Stomach smooth muscle (tissue), 2 donors: ENCODE results near the gene SETD2.
"Not testable (repeated sequence)": the region's sequence is repeated elsewhere in the genome, so short reads cannot be mapped to it uniquely, and the experiment has no call there.

ENCODE experiments used
- H3K27ac ChIP-seq: one replicate; pipeline ENCODE4 v1.7.0; 2013; ENCODE audit warnings: mild to moderate bottlenecking, low read length, inconsistent platforms
- H3K27me3 ChIP-seq, 2 donors: one replicate each; pipeline ENCODE4 v1.7.0; 2013; ENCODE audit warnings: low read length in 2 of 2; ENCODE audit not compliant: insufficient read depth in 2 of 2, control insufficient read depth in 1 of 2
- H3K36me3 ChIP-seq, 2 donors: one replicate each; pipeline ENCODE4 v1.7.0; 2013; ENCODE audit warnings: low read length in 2 of 2; ENCODE audit not compliant: control insufficient read depth in 2 of 2, insufficient read depth in 2 of 2
- H3K4me1 ChIP-seq: one replicate; pipeline ENCODE4 v1.7.0; 2013; ENCODE audit warnings: low read length; ENCODE audit not compliant: control insufficient read depth, insufficient read depth
- H3K4me3 ChIP-seq, 2 donors: one replicate each; pipeline ENCODE4 v1.7.0; 2013; ENCODE audit warnings: low read length in 2 of 2
- H3K9ac ChIP-seq, 2 donors: one replicate each; pipeline ENCODE4 v1.7.0; 2013; ENCODE audit warnings: low read length in 2 of 2, mild to moderate bottlenecking in 1 of 2
- H3K9me3 ChIP-seq, 2 donors: one replicate each; pipeline ENCODE4 v1.7.0; 2013; ENCODE audit warnings: low read length in 2 of 2; ENCODE audit not compliant: control insufficient read depth in 2 of 2
- donor health status: healthy.
- donor health status: Pancreatic carcinoma.

Gene SETD2

DNA sequence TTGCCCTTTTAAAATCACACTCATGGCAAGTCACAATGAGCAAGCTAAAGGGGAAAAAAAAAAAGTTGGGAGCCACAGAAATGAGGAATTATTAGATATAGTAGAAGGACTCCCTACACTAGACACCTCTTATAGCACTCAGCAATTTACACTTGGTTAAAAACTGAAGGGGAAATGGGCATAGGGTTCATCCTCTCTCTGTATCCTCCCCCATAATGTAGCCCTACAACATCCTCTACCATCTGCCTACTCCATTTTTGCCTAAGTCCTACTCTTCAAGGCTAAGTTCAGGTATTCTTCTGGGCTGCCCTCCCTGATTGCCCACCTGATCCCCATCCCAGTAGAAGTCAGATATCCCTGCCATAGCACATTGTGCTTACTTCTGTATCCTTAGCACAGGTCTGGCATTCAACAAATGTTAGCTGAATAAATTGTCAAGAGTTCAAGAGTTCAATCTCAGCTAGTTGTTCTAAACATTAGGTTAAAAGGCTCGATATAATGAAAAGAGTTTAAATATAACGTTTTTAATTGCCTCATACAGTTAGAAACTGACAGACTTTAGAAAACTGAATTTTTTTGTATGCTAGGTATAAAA lies 14.5 kb downstream of the SETD2 start:
- Histone ChIP-seq H3K9me3 (no peaks in the 10 kb centered on the region), H3K9ac (no peak overlapping the region), H3K4me1 (peaks cover 5% of the 10 kb centered on the region), H3K4me3 (no peak overlapping the region), H3K27me3 (no peaks in the 10 kb centered on the region), H3K27ac (no peak overlapping the region), H3K36me3 (no peaks in the 10 kb centered on the region)

DNA sequence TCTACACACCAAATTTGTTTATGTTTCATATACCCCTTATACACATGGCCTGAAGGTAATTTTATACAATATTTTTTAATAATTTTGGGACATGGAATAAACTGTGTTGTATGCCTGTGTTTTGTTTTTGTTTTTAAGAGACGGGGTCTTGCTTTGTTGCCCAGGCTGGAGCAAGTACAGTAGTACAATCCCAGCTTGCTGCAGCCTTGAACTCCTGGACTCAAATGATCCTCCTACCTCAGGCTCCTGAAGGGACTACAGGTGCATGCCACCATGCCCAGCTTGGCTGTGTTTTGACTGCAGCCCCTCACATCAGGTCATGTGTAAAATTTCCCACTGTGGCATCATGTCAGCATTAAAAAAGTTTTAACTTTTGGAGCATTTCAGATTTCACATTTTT lies 18.6 kb downstream of the SETD2 start:
- no peaks in the 10 kb centered on the region for H3K9me3 ChIP-seq
- peaks cover 5% of the 10 kb centered on the region for H3K4me1 ChIP-seq

GRCh38 chr3:47143068-47143467 lies 20.8 kb downstream of the SETD2 start:
- Histone ChIP-seq H3K4me3 (no peak overlapping the region), H3K9ac (no peak overlapping the region), H3K9me3 (no peaks in the 10 kb centered on the region), H3K27ac (no peak overlapping the region), H3K4me1 (no peaks in the 10 kb centered on the region), H3K27me3 (no peaks in the 10 kb centered on the region), H3K36me3 (no peaks in the 10 kb centered on the region)

More for the DNA sequence above, 18.6 kb downstream of the SETD2 start:
- Histone ChIP-seq H3K27ac (no peak overlapping the region), H3K36me3 (no peaks in the 10 kb centered on the region), H3K27me3 (no peaks in the 10 kb centered on the region), H3K9ac (no peak overlapping the region), H3K4me3 (no peak overlapping the region)

GRCh38 chr3:47142536-47142935 lies 21.4 kb downstream of the SETD2 start:
- not testable (repeated sequence) for H3K4me1 ChIP-seq, H3K9me3 ChIP-seq, H3K4me3 ChIP-seq, H3K9ac ChIP-seq, H3K36me3 ChIP-seq, H3K27me3 ChIP-seq, H3K27ac ChIP-seq

GRCh38 chr3:47140973-47141461 lies 22.9 kb downstream of the SETD2 start:
- H3K9ac ChIP-seq, H3K4me1 ChIP-seq, H3K9me3 ChIP-seq, H3K27me3 ChIP-seq, H3K36me3 ChIP-seq, H3K27ac ChIP-seq, H3K4me3 ChIP-seq: not testable (repeated sequence)

DNA sequence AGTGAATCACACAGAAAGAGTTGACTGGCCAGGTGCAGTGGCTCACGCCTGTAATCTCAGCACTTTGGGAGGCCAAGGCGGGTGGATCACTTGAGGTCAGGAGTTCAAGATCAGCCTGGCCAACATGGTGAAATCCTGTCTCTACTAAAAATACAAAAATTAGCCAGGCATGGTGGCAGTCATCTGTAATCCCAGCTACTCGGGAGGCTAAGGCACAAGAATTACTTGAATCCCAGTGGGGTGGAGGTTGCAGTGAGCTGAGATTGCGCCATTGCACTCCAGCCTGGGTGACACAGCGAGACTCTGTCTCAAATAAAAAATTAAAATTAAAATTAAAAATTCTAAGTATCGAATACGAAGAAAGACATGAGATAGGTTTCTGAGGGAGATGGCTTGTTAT lies 23.4 kb downstream of the SETD2 start:
- not testable (repeated sequence) for H3K4me3 ChIP-seq, H3K4me1 ChIP-seq, H3K27me3 ChIP-seq, H3K9me3 ChIP-seq, H3K9ac ChIP-seq, H3K36me3 ChIP-seq, H3K27ac ChIP-seq

DNA sequence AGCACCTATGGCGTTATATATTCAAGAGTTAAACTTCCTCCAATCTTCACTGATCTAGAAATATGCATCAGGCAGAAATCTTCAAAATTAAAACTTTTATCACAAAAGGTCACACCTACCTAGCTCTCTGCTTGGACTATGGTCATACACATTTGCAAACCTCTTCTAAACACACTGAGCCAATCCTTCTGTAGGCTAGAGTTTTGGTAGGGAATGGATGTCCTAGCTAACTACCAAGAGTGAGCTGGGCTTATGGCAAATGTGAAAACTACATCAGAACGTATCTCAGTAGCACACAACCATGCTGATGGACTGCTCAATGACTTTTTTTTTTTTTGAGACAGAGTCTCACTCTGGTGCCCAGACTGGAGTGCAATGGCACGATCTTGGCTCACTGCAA lies 29.6 kb downstream of the SETD2 start:
- H3K27ac ChIP-seq, result no peak overlapping the region
- no peaks in the 10 kb centered on the region for H3K36me3 ChIP-seq
- no peaks in the 10 kb centered on the region for H3K27me3 ChIP-seq
- no peak overlapping the region for H3K9ac ChIP-seq
- H3K4me1 ChIP-seq, result no peaks in the 10 kb centered on the region
- no peaks in the 10 kb centered on the region for H3K9me3 ChIP-seq
- no peak overlapping the region for H3K4me3 ChIP-seq

GRCh38 chr3:47133641-47134040 lies 30.3 kb downstream of the SETD2 start:
- no peaks in the 10 kb centered on the region for H3K36me3 ChIP-seq
- no peak overlapping the region for H3K4me3 ChIP-seq
- H3K9ac ChIP-seq, result no peak overlapping the region
- no peaks in the 10 kb centered on the region for H3K27me3 ChIP-seq
- H3K4me1 ChIP-seq, result no peaks in the 10 kb centered on the region
- H3K27ac ChIP-seq, result no peak overlapping the region
- no peaks in the 10 kb centered on the region for H3K9me3 ChIP-seq

- H3K36me3 ChIP-seq, result no peaks in the 10 kb centered on the region
- H3K27ac ChIP-seq, result no peak overlapping the region
- no peaks in the 10 kb centered on the region for H3K4me1 ChIP-seq
Measured at GRCh38 chr3:47130557-47130956, 33.4 kb downstream of the SETD2 start.

GRCh38 chr3:47128137-47128536 lies 35.8 kb downstream of the SETD2 start:
- H3K27me3 ChIP-seq, result no peaks in the 10 kb centered on the region
- H3K36me3 ChIP-seq, result peaks cover 9 to 12% of the 10 kb centered on the region in 2 donors
- H3K9ac ChIP-seq, result no peak overlapping the region
- H3K4me3 ChIP-seq, result no peak overlapping the region
- H3K9me3 ChIP-seq, result no peaks in the 10 kb centered on the region
- H3K27ac ChIP-seq, result no peak overlapping the region
- no peaks in the 10 kb centered on the region for H3K4me1 ChIP-seq

More at GRCh38 chr3:47130557-47130956, 33.4 kb downstream of the SETD2 start:
- no peak overlapping the region for H3K4me3 ChIP-seq
- H3K9ac ChIP-seq, result no peak overlapping the region
- no peaks in the 10 kb centered on the region for H3K9me3 ChIP-seq
- H3K27me3 ChIP-seq, result no peaks in the 10 kb centered on the region

- Histone ChIP-seq H3K27ac (no peak overlapping the region), H3K4me1 (no peaks in the 10 kb centered on the region), H3K36me3 (peaks cover 18 to 23% of the 10 kb centered on the region in 2 donors), H3K4me3 (no peak overlapping the region), H3K9me3 (no peaks in the 10 kb centered on the region), H3K27me3 (no peaks in the 10 kb centered on the region), H3K9ac (no peak overlapping the region)
Measured at GRCh38 chr3:47123857-47124256, 40.1 kb downstream of the SETD2 start.
